Stimulated activated CD4-positive, alpha-beta T cell treated with anti-CD3 and anti-CD28 coated beads, Interleukin-1b, Interleukin-23, amount 100 ng/mL, for 4 hours (primary cell): Measurements from ENCODE around the gene SDR39U1.
"Not testable (repeated sequence)": the region's sequence is repeated elsewhere in the genome, so short reads cannot be mapped to it uniquely, and the experiment has no call there.

ENCODE experiments used
- DNase-seq, 2 donors: peaks; one replicate each; pipeline ENCODE4 v3.0.0-alpha.2; 2020; ENCODE audit warnings: low read depth in 2 of 2

SDR39U1 gene, protein sequence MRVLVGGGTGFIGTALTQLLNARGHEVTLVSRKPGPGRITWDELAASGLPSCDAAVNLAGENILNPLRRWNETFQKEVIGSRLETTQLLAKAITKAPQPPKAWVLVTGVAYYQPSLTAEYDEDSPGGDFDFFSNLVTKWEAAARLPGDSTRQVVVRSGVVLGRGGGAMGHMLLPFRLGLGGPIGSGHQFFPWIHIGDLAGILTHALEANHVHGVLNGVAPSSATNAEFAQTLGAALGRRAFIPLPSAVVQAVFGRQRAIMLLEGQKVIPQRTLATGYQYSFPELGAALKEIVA

DNA sequence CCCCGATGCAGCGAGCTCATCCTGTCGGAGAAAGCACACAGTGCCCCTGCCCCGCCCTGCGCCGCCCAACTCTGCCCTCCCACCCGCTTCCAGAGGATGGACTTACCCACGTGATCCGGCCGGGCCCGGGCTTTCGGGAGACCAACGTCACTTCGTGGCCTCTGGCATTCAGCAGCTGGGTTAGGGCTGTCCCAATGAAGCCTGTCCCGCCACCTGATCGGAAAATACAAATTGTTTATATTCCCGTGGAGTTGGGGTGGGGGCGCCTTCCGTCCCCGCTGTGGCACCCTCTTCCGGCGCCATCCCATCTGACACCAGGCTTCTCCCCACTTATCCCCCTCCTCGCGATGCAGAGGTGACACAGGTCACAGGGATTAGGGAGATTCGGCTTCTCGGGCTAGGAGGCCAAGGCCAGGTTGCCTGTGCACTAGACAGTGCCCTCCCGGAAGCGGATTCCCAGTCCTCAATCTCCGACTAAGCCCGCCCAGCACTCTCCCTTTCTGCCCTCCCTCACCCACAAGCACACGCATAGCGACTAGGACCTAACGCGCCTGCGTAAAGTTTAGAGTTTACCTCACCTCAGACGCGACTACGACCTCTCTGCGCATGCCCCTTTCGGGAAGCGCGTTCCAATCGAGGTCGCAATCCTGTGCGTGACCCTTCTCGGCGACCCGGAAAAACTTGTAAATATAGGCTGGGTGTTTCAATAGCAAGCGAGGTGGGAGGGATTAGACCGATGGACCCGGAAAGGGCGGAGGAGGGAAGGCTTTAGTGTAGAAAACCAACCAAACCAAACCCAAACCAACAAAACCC, at the start of gene SDR39U1:
SDR39U1 (minus strand) TSS at position 537 of the 813 bp plus-strand sequence; CDS start at position 530, 7 bp downstream.
- peak; percentile 83 to 93 for DNase-seq

DNA sequence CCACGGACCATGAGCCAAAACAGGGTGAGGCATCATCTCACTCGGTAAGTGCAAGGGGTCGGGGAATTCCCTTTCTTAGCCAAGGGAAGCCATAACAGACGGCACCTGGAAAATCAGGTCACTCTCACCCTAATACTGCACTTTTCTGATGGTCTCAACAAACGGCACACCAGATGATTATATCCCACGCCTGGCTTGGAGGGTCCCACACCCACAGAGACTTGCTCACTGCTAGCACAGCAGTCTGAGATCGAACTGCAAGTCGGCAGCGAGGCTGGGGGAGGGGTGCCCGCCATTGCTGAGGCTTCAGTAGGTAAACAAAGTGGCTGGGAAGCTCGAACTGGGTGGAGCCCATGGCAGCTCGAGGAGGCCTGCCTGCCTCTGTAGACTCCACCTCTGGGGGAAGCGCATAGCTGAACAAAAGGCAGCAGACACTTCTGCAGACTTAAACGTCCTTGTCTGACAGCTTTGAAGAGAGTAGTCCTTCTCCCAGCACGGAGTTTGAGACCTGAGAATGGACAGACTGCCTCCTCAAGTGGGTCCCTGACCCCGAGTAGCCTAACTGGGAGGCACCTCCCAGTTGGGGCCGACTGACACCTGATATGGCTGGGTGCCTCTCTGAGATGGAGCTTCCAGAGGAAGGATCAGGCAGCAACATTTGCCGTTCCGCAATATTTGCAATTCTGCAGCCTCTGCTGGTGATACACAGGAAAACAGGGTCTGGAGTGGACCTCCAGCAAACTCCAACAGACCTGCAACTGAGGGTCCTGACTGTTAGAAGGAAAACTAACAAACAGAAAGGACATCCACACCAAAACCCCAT, 49.2 kb upstream of the SDR39U1 start:
- not testable (repeated sequence) for DNase-seq

DNA sequence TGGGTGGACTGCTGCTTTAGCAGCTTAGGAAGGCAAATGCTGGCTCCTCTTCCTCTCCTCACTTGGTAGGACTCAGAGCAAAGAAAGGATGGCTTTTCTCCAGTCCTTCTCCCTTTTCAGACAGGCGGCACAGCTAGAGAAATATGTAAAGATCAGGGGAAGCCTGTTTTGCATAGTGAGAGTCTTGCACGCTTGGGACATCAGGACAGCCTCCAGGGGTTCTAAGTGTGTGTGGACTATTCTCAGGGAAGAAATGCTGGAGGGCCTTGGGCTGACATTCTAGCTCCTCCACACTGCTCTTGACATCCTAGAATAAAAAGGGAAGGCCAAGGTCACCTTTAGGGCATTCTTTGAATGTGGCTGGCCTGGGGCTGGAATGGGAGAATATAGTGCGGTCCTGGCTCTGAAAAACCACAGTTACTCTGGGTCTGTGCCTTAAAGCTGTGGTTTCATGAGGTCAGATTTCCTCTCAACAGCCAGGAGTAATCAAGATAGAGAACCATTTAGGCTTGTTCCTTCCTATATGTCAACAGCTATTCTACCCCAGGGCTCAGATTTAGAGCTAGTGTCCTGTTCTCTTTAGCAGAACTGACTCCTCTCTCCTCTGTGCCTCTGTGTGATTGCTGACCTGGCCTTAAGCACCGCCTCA, 41.2 kb upstream of the SDR39U1 start:
- DNase-seq: no peak

DNA sequence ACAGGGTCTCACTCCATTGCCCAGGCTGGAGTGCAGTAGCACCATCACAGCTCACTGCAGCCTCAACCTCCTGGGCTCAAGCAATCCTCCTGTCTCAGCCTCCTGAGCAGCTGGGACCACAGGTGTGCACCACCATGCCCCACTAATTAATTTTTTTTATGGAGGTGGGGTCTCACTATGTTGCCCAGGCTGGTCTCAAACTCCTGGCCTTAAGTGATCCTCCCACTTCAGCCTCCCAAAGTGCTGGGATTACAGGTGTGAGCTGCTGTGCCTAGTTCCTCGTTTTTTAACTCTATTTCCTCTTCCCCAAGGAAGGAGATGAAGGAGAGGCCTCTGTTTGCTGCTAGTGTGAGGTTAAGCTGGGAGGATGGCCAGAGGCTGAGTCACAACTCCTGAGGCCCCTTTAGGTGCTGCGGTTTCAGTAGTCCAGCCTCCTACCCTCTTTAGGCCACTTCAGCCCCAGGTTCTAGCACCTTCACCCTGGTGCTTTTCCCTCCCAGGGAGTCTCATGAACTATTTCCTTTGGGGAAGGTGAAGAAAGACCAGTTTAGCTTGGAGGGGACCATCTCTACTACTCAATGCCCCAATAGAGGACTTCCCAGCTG, 40.2 kb upstream of the SDR39U1 start:
- DNase-seq: not testable (repeated sequence)

DNA sequence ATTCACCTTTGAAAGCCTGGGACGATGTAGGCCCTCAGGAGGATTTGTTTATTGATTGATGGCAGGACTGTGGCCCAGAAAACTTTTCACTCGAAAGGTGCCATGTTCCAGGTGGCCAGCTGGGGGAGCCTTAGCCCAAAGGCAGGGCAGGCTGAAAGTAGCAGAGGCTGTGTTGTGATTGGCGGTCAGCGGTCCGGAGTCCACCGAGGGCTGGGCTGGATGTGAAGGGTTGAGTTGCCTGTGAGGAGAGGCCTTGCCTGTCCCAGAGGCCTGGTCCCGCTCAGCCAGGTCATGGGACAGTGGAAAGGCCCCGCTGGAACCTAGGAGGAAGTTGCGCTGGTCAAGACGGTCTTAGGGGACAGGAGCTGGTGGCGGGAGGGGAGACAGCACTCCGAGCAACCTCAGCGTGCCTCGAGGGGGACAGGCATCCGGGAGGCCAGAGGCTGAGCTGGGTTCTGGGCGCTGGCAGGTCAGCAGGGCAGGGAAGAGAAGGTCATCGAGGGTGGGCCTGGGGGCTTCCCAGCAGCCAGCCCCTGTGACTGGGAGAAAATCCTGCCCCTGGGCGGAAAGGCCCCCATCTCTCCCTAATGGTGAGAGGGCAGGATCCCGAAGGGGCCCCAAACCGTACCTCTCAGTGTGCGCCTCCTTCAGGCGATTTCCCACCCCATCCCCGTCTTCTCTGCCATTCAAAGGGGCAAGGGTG, 39.2 kb upstream of the SDR39U1 start:
- peak in 1 of 2 donors; percentile 29 for DNase-seq

DNA sequence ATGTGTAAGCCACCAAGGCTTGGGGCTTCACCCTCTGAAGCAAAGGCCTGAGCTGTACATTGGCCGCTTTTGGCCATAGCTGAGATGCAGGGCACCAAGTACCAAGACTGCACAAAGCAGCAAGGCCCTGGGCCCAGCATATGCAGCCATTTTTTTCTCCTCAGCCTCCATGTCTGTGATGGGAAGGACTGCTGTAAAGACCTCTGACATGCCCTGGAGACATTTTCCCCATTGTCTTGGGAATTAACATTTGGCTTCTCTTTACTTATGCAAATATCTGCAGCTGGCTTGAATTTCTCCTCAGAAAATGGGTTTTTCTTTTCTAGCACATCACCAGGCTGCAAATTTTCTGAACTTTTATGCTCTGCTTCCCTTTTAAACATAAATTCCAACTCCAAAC, 37.4 kb upstream of the SDR39U1 start:
- not testable (repeated sequence) for DNase-seq

DNA sequence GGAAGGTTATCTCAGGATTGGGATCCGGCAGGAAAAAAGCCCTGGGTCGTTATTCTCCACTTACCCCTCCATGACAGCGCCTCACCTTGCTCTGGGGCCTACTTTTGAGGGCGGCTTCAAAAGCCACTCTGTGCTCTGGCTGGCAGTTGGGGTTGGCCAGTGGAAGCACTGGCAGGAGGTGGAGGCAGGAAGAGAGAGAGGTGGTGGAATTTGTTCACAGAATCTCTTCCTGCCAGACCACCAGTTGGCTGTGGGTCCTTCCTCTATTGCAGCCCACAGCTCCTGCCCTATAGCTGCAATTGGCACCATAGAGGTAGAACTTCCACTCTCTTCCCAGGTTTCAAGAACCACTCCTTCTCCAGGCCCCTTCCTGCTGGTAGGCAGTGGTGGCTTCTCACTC, 32.7 kb upstream of the SDR39U1 start:
- no peak for DNase-seq

DNA sequence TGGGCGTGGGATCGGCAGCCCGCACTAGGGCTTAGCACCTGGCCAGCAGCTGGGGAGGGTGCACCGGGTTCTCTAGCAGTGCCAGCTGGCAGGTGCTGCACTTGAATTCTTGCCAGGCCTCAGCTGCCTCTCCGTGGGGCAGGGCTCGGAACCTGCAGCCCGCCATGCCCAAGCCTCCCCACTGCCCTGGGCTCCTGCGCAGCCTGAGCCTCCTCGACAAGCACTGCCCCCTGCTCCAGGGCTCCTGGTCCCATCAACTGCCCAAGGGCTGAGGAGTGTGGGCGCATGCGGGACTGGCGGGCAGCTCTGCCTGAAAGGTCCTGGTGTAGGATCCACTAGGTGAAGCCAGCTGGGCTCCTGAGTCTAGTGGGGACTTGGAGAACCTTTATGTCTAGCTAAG, 30.6 kb upstream of the SDR39U1 start:
- DNase-seq: no peak

DNA sequence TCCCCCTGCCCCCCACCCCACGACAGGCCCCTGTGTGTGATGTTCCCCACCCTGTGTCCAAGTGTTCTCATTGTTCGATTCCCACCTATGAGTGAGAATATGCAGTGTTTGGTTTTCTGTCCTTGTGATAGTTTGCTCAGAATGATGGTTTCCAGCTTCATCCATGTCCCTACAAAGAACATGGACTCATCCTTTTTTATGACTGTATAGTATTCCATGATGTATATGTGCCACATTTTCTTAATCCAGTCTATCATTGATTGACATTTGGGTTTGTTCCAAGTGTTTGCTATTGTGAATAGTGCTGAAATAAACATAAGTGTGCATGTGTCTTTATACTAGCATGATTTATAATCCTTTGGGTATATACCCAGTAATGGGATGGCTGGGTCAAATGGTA, 27.9 kb upstream of the SDR39U1 start:
- not testable (repeated sequence) for DNase-seq

DNA sequence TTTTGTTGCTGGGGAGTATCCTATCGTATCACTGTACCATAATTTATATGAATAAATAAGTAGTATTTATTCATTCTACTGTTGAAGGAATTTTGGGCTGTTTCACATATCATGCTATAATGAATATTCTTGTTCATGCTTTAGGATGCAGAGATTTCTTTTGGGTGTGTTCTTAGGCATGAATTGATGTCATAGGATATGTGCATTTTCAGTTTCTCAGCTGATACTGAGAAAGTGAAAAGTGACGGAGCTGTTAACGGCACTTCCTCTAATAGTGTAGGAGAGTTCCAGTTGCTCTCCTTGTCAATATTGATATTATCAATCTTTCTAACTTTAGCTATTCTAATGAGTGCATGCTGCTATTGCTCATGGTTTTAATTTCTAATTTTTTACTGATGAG, 23.2 kb upstream of the SDR39U1 start:
- no peak for DNase-seq

DNA sequence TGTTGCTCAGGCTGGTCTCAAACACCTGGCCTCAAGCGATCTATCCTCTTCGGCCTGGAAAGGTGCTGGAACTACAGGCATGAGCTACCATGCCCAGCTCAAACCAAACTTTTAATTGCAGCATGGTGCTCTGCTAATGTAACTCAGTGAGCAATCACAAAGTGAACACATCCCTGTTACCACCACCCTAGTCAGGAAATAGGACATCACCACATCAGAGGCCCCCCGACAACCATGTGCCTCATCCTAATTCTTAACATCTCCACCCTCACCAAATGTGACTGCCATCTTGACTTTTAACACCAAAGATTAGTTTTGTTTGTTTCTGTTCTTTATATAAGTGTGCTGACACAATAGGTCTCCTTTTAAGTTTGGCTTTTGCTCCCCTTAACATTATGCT, 22.8 kb upstream of the SDR39U1 start:
- DNase-seq: no peak

DNA sequence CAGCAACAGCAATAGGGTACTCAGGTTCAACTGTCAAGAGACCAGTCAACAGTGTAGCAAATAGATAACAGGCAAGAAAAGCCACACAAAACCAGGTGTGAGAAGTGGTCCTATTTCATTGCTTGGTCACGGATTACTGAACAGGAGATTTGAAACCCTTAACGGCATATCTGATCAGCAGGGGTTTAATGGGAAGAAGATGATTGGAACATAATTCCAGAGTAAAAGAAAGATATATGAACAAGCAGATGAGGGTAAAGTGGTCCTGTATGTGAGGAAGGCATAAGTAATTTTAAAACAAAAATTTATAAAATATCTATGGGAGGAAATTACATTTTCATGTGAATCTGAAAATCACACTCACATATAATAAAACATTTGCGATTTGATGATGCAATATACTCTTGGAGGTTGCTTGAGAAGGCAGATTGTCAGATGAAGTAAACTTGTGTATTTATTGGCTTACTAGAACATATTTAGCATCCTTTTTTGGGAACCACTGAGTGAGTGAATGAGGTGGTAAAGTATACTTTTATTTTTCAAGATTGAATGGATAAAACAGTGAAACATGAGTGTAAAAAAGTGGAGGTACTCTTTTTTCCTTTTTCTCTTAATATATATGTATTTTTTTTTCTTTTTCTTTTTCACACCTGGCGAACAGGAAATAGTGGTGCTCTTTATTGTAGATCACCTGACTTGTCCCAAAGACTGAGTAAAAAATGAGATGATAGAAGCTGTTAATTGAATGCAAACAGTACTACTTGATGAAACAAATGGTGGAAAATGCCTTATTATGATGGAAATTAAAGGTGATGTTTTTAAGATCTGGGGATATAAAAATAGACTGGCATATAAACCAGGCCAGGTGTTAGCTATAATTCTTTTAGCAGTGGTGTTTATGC, 21.6 kb upstream of the SDR39U1 start:
- DNase-seq: no peak

DNA sequence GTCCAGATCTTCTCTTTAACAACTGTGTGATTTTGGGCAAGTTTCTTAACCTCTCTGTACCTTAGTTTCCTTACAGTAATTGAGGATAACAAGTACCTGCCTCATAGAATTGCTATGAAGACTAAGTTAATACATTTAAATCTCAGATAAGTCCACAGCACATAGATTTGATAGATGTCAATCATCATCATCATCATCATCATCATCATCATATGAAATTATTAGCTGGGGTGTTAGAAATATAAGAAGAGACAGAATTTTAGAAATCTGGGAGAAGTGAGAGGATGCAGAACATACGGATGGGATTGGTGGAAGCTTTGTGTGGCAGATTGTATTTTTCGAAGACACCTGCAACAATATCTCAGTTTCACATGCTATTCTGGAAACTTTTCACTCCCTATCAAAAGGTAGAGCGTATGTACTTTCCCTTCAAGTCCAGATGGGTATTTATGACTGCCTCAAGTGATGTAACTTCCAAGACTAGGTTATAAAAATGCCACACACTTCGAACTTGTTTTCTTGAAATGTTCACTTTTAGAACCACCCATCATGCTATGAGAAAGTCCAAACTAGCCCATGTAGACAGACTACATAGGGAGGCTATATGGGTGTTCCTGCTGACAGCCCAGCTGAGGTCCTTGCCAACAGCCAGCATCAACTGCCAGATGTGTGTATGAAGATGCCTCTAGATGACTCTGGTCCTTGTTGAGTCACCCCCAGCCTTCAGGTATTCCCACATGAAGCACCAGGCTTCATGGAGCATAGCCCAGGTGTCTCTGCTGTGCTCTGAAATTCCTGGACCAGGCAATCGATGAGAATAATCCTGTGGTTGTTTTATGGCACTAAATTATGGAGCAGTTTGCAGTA, 20.7 kb upstream of the SDR39U1 start:
- DNase-seq: no peak

DNA sequence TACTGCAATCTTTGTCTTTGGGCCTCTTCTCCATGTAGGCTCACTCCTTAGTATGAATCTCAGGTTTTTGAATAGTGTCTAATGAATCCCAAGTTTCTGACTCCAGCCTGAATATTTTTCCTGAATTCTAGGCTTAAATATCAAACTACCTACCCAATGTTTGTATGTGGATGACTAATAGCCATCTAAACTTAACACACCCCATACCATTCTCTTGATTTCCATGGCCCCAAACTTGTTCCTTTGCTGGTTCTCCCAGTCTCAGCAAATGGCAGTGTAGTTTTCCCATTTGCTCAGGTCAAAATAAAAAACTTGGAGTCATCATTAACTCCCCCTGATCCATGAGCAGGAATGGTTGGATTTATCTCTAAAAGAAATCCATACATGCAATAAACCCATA, 18.8 kb upstream of the SDR39U1 start:
- DNase-seq: no peak

DNA sequence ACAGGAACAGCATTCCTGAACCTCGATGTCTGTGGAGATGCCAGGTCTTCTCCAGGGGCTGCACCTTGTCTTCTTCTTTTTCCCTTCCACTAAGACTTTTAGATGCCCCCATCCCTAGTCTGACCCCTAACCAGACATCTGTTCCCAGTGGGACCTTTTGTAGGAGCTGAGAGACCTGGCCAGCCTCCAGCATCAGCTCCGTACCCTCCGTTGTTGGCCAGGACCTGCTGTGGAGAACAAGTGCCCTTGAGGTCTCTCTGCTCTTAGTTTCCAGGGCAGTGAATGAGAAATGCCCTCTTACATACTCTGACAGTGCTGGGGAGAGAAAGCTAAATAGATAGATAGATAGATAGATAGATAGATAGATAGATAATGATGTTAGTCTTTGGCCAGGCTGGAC, 16.8 kb upstream of the SDR39U1 start:
- DNase-seq: no peak

DNA sequence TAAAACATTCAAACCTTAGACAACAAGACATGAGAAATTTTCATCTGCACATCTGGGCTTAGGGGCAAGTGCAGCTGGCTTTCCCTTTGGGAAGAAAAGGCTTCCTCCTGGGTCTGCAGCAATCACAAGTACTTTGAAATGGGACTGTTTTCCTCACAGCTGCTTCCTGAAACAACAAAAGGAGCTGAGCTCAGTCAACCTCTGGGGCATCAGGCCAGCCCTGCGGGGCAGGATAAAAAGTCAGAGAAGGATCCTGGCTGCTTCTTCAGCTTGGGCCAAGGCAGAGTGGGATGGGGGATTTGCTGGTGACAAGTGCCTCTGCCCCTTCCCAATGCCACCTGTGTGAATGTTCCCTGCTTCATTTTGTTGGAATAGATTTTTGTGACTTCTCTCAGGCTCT, 16.2 kb upstream of the SDR39U1 start:
- no peak for DNase-seq

DNA sequence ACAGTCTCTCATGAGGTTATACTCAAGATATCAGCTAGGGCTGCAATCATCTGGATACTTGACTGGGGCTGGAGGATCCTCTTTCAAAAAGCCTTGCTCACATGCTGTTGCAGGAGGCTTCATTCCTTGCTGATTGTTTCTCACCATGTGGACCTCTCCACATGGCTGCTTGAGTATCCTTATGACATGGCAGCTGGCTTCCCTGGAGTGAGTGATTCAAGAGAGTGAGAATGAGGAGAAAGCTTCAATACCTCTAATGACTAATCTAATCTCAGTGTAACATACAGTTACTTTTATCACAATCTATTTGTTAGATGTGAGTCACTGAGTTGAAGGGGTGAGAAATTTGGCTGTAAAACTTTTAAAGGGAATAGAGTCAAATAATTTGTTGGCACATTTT, 14.4 kb upstream of the SDR39U1 start:
- no peak for DNase-seq

DNA sequence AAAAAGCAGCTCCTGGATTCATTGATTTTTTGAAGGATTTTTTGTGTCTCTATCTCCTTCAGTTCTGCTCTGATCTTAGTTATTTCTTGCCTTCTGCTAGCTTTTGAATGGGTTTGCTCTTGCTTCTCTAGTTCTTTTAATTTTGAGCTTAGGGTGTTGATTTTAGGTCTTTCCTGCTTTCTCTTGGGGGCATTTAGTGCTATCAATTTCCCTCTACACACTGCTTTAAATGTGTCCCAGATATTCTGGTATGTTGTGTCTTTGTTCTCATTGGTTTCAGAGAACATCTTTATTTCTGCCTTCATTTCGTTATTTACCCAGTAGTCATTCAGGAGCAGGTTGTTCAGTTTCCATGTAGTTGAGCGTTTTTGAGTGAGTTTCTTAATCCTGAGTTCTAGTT, 8.3 kb upstream of the SDR39U1 start:
- DNase-seq: not testable (repeated sequence)
